ENCODE measurements around the gene PXDC1. TPM values are rescaled to one million over a fixed set of nuclear protein-coding genes. Genes with fewer than 3 reads are reported as not detected.

The PXDC1 gene
- total RNA-seq, 1 experiment from 2014 or later = 30.8 TPM

- Histone ChIP-seq H3K79me2 (ENCODE audit: low read depth) (no peaks in the 10 kb centered on the region), H3K4me3 (no peak overlapping the region), H3K9me3 (ENCODE audit: insufficient read depth, low read depth) (no peaks in the 10 kb centered on the region), H3F3A (ENCODE audit: insufficient read depth, low read depth) (no peaks in the 10 kb centered on the region), H2AFZ (no peak overlapping the region), H3K4me1 (replicated peaks; ENCODE audit: insufficient read depth) (no peaks in the 10 kb centered on the region), H3K4me2 (no peak overlapping the region), H4K20me1 (ENCODE audit: insufficient read depth) (no peaks in the 10 kb centered on the region), H3K27ac (no peak overlapping the region), H3K36me3 (ENCODE audit: low read depth) (no peaks in the 10 kb centered on the region), H3K27me3 (ENCODE audit: insufficient read depth, low read depth) (no peaks in the 10 kb centered on the region), H3K9me2 (ENCODE audit: insufficient read depth) (no peaks in the 10 kb centered on the region)
- no TSS peak for BruUV-seq (replicated peaks)
- intact Hi-C loops (cut with micrococcal nuclease; ENCODE audit: unreplicated experiment) = no loop called here
- ChIA-PET POLR2A (ENCODE audit: unreplicated experiment) (no interaction called here), CTCF (no interaction called here)
- no peak for DNase-seq
- TF ChIP-seq CTCF (conservative IDR thresholded peaks at IDR 0.05) (no peak), EZH2 (IDR thresholded peaks at IDR 0.05; ENCODE audit: low read depth) (no peak)
Measured at GRCh38 chr6:3695065-3695817, 56.3 kb downstream of the PXDC1 start.

GRCh38 chr6:3693831-3694230, 57.7 kb downstream of the PXDC1 start:
- POLR2A ChIA-PET (ENCODE audit: unreplicated experiment) = no interaction called here
- H2AFZ ChIP-seq = no peak overlapping the region

GRCh38 chr6:3690506-3690905, 61.0 kb downstream of the PXDC1 start:
- Histone ChIP-seq H3F3A (ENCODE audit: insufficient read depth, low read depth) (no peaks in the 10 kb centered on the region), H3K9me2 (ENCODE audit: insufficient read depth) (no peaks in the 10 kb centered on the region), H3K4me2 (no peak overlapping the region), H3K4me1 (replicated peaks; ENCODE audit: insufficient read depth) (no peaks in the 10 kb centered on the region), H3K79me2 (ENCODE audit: low read depth) (no peaks in the 10 kb centered on the region), H3K9me3 (ENCODE audit: insufficient read depth, low read depth) (no peaks in the 10 kb centered on the region), H3K36me3 (ENCODE audit: low read depth) (no peaks in the 10 kb centered on the region), H3K27me3 (ENCODE audit: insufficient read depth, low read depth) (no peaks in the 10 kb centered on the region), H3K4me3 (no peak overlapping the region), H3K27ac (no peak overlapping the region), H2AFZ (no peak overlapping the region), H4K20me1 (ENCODE audit: insufficient read depth) (no peaks in the 10 kb centered on the region)
- intact Hi-C loops (cut with micrococcal nuclease; ENCODE audit: unreplicated experiment) = no loop called here
- no TSS peak for BruUV-seq (replicated peaks)
- DNase-seq = no peak
- ChIA-PET POLR2A (ENCODE audit: unreplicated experiment) (no interaction called here), CTCF (no interaction called here)
- TF ChIP-seq CTCF (conservative IDR thresholded peaks at IDR 0.05) (no peak), EZH2 (IDR thresholded peaks at IDR 0.05; ENCODE audit: low read depth) (no peak)

More at GRCh38 chr6:3693831-3694230, 57.7 kb downstream of the PXDC1 start:
- no TSS peak for BruUV-seq (replicated peaks)
- TF ChIP-seq CTCF (conservative IDR thresholded peaks at IDR 0.05) (no peak), EZH2 (IDR thresholded peaks at IDR 0.05; ENCODE audit: low read depth) (no peak)
- no peaks in the 10 kb centered on the region for H3K27me3 ChIP-seq (ENCODE audit: insufficient read depth, low read depth)
- no peaks in the 10 kb centered on the region for H3F3A ChIP-seq (ENCODE audit: insufficient read depth, low read depth)
- DNase-seq = no peak
- intact Hi-C loops (cut with micrococcal nuclease; ENCODE audit: unreplicated experiment) = no loop called here
- H3K4me3 ChIP-seq = no peak overlapping the region
- H3K4me2 ChIP-seq = no peak overlapping the region
- H3K9me3 ChIP-seq (ENCODE audit: insufficient read depth, low read depth) = no peaks in the 10 kb centered on the region
- H3K4me1 ChIP-seq (replicated peaks; ENCODE audit: insufficient read depth) = no peaks in the 10 kb centered on the region
- H3K9me2 ChIP-seq (ENCODE audit: insufficient read depth) = no peaks in the 10 kb centered on the region
- H3K79me2 ChIP-seq (ENCODE audit: low read depth) = no peaks in the 10 kb centered on the region
- no peaks in the 10 kb centered on the region for H3K36me3 ChIP-seq (ENCODE audit: low read depth)
- H3K27ac ChIP-seq = no peak overlapping the region
- H4K20me1 ChIP-seq (ENCODE audit: insufficient read depth) = no peaks in the 10 kb centered on the region
- CTCF ChIA-PET = no interaction called here
